WI38 (cell line): ENCODE results near the gene PTBP1.

Experiments used
- H3K4me3 ChIP-seq: 2 replicates; pipeline ENCODE4 v1.5.1; 2011; ENCODE audit warnings: low read depth, mild to moderate bottlenecking, control low read depth, low read length
- TF ChIP-seq, protein P1 (sequence below): IDR thresholded peaks from 2 replicates; pipeline ENCODE4 v1.5.1; 2012; ENCODE audit warnings: low read depth, mild to moderate bottlenecking, control low read depth, low read length

Gene PTBP1

DNA sequence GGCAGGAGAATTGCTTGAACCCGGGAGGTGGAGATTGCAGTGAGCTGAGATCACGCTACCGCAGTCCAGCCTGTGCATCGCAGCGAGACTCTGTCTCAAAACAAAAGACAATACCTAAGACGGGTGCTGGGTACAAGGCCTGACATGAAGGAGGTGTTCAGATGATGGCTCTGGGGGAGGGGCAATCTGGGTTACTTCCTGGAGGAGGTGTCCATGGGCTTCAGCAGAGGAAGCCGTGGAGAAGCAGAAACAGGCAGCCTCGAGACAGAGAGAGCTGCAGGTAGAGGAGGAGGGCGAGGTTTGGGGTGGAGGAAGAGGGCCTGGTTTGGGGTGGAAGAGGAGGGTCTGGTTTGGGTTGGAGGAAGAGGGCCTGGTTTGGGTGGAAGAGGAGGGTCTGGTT lies 42.7 kb upstream of the PTBP1 start:
- no peak overlapping the region for H3K4me3 ChIP-seq
- TF ChIP-seq, protein P1, sequence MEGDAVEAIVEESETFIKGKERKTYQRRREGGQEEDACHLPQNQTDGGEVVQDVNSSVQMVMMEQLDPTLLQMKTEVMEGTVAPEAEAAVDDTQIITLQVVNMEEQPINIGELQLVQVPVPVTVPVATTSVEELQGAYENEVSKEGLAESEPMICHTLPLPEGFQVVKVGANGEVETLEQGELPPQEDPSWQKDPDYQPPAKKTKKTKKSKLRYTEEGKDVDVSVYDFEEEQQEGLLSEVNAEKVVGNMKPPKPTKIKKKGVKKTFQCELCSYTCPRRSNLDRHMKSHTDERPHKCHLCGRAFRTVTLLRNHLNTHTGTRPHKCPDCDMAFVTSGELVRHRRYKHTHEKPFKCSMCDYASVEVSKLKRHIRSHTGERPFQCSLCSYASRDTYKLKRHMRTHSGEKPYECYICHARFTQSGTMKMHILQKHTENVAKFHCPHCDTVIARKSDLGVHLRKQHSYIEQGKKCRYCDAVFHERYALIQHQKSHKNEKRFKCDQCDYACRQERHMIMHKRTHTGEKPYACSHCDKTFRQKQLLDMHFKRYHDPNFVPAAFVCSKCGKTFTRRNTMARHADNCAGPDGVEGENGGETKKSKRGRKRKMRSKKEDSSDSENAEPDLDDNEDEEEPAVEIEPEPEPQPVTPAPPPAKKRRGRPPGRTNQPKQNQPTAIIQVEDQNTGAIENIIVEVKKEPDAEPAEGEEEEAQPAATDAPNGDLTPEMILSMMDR = no peak

GRCh38 chr19:755063-755462 lies 42.2 kb upstream of the PTBP1 start:
- TF ChIP-seq, protein P1 = no peak
- no peak overlapping the region for H3K4me3 ChIP-seq

- TF ChIP-seq, protein P1 = no peak
- no peak overlapping the region for H3K4me3 ChIP-seq
Measured at GRCh38 chr19:756236-756635, 41.0 kb upstream of the PTBP1 start.

- TF ChIP-seq, protein P1 = no peak
- H3K4me3 ChIP-seq = no peak overlapping the region
Measured at GRCh38 chr19:756821-757688, 40.2 kb upstream of the PTBP1 start.

- no peak overlapping the region for H3K4me3 ChIP-seq
- TF ChIP-seq, protein P1 = no peak
Measured at GRCh38 chr19:757811-758668, 39.2 kb upstream of the PTBP1 start.

DNA sequence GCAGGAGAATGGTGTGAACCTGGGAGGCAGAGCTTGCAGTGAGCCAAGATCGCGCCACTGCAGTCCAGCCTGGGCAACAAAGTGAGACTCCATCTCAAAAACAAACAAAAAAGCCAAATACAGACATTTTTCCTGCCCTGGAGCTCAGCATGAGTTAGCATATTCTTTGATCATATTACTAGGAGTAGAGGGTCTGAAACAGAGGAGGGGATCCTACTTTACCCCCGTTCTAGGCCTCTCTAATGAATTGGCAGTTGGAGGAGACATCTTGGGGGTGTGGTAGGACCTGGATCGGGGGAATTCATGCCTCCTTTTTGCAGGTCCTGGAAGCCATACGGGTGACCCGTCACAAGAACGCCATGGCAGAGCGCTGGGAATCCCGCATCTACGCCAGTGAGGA lies 34.1 kb upstream of the PTBP1 start:
- H3K4me3 ChIP-seq = no peak overlapping the region
- TF ChIP-seq, protein P1 = no peak

DNA sequence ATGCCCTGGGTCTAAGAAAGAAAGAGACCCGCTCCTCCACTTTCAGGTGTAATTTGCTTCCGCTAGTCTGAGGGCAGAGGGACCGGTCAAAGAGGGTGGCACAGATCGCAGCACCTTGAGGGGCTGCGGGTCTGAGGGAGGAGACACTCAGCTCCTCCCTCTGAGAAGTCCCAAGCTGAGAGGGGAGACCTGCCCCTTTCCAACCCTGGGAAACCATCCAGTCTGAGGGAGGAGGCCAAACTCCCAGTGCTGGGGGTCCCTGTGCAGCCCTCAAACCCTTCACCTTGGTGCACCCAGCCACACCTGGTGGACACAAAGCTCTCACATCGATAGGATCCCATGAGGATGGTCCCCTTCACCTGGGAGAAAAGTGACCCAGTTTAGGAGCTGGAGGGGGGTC lies 33.4 kb upstream of the PTBP1 start:
- TF ChIP-seq, protein P1 = no peak
- H3K4me3 ChIP-seq = no peak overlapping the region
